GM12878 (cell line): ENCODE results near the gene LSAMP.

Experiments used
- BACH1 ChIP-seq: fragments of 450-650 bp; IDR thresholded peaks from 2 replicates; pipeline ENCODE4 v1.6.1; 2017; ENCODE audit warnings: mild to moderate bottlenecking, borderline replicate concordance
- FOXM1 ChIP-seq: IDR thresholded peaks from 2 replicates; pipeline ENCODE4 v1.6.1; 2012; ENCODE audit warnings: low read depth, mild to moderate bottlenecking, inconsistent platforms, low read length, moderate library complexity
- JUNB ChIP-seq: IDR thresholded peaks from 2 replicates; pipeline ENCODE4 v1.6.1; 2016; ENCODE audit warnings: antibody characterized with exemption, mild to moderate bottlenecking
- PAX5 ChIP-seq: IDR thresholded peaks from 2 replicates; pipeline ENCODE4 v1.6.1; 2011; ENCODE audit warnings: low read depth, low read length, borderline replicate concordance
- POLR2AphosphoS5 ChIP-seq: IDR thresholded peaks from 2 replicates; pipeline ENCODE4 v1.6.1; 2011; ENCODE audit warnings: mild to moderate bottlenecking, low read length, inconsistent platforms
- RCOR1 ChIP-seq: conservative IDR thresholded peaks from 2 replicates; pipeline ENCODE4 v1.6.1; 2012; ENCODE audit warnings: low read depth, low read length, improper control_type of control experiment
- SPI1 ChIP-seq: IDR thresholded peaks from 2 replicates; pipeline ENCODE4 v1.6.1; 2011; ENCODE audit warnings: low read depth, mild to moderate bottlenecking, low read length, moderate library complexity, borderline replicate concordance; ENCODE audit not compliant: insufficient read depth
- WRNIP1 ChIP-seq: IDR thresholded peaks from 2 replicates; pipeline ENCODE4 v1.6.1; 2011; ENCODE audit warnings: low read depth, low read length, improper control_type of control experiment, borderline replicate concordance
- TF ChIP-seq, protein P1 (sequence below): fragments of 450-650 bp; IDR thresholded peaks from 2 replicates; pipeline ENCODE4 v1.6.1; 2017; ENCODE audit warnings: mild to moderate bottlenecking, low read depth, inconsistent platforms; ENCODE audit not compliant: poor library complexity, severe bottlenecking

DNA sequence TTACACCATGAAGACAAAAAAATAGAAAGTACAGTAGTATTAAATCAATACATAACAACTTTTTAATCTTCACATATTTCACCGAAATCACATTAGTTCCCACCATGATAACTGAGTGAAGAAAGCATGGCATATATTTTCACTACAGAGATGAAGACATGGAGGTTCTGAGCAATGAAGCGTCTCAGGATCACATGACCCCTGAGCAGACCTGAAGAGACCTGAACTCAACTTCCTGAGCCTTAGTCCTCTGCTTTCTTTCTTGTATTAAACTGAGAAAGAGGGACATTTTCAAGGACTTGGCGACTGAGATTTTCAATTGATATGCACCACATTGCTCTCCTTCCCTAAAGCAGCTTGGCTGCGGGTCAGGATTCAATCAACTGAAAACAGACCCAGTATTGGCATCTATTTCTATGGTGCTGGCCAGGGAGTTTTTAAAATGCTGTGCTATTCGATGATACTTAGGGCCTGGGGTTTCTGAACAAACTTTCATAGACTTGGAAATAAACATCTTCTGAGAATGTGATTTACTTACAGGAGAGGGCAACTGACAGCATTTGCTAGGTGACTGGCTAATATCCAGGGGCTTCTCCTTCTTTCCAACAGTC lies 165.1 kb downstream of the LSAMP start:
- no peak for TF ChIP-seq SPI1
- no peak for TF ChIP-seq PAX5
- no peak for TF ChIP-seq RCOR1
- TF ChIP-seq WRNIP1, result no peak
- TF ChIP-seq POLR2AphosphoS5, result no peak
- TF ChIP-seq, protein P1, sequence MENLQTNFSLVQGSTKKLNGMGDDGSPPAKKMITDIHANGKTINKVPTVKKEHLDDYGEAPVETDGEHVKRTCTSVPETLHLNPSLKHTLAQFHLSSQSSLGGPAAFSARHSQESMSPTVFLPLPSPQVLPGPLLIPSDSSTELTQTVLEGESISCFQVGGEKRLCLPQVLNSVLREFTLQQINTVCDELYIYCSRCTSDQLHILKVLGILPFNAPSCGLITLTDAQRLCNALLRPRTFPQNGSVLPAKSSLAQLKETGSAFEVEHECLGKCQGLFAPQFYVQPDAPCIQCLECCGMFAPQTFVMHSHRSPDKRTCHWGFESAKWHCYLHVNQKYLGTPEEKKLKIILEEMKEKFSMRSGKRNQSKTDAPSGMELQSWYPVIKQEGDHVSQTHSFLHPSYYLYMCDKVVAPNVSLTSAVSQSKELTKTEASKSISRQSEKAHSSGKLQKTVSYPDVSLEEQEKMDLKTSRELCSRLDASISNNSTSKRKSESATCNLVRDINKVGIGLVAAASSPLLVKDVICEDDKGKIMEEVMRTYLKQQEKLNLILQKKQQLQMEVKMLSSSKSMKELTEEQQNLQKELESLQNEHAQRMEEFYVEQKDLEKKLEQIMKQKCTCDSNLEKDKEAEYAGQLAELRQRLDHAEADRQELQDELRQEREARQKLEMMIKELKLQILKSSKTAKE, result no peak
- no peak for TF ChIP-seq JUNB
- no peak for TF ChIP-seq FOXM1
- TF ChIP-seq BACH1, result no peak
